ENCODE results near the gene MED20. TPM values are rescaled to one million over a fixed set of nuclear protein-coding genes. Genes with fewer than 3 reads are reported as not detected.

Gene MED20
- total RNA-seq, 1 donor from 2014 or later, result 18.1 TPM

DNA sequence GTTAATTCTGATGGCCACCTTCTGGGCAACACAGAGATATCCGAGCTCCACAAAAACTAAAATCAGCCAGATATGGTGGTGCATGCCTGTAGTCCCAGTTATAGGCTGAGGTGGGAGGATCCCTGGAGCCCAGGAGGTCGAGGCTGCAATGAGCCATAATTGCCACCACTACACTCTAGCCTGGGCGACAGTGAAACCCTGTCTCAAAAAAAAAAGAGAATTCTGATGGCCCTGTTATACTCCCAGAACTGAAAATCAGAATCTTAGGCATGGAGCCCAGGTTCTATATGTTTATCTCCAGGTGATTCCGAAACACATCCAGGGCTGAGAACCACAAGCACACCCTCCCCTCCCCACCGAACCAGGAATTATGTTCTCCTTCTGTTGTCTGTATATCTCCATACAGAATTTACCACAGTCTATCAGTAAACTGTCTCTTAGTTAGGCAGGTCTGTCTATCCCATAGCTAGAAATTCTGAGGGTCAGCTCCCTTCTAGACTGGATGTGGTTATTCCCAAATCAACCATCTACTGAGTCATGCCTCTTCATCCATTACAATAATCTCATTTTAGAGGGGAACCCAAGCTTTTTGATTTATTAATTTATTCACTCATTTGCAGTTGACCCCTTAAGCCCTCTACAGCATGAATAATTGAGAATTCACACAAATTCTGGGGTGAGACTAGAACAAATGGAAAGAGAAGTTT lies 45.4 kb upstream of the MED20 start:
- peaks cover 20% of the 10 kb centered on the region for H3K4me1 ChIP-seq
- no peak overlapping the region for H3K27ac ChIP-seq (replicated peaks)
- no peaks in the 10 kb centered on the region for H3K27me3 ChIP-seq (ENCODE audit: low read depth)
- H3K9me3 ChIP-seq (replicated peaks), result no peaks in the 10 kb centered on the region
- H3K36me3 ChIP-seq, result no peaks in the 10 kb centered on the region
- DNase-seq, result no peak
- TF ChIP-seq, protein P1, sequence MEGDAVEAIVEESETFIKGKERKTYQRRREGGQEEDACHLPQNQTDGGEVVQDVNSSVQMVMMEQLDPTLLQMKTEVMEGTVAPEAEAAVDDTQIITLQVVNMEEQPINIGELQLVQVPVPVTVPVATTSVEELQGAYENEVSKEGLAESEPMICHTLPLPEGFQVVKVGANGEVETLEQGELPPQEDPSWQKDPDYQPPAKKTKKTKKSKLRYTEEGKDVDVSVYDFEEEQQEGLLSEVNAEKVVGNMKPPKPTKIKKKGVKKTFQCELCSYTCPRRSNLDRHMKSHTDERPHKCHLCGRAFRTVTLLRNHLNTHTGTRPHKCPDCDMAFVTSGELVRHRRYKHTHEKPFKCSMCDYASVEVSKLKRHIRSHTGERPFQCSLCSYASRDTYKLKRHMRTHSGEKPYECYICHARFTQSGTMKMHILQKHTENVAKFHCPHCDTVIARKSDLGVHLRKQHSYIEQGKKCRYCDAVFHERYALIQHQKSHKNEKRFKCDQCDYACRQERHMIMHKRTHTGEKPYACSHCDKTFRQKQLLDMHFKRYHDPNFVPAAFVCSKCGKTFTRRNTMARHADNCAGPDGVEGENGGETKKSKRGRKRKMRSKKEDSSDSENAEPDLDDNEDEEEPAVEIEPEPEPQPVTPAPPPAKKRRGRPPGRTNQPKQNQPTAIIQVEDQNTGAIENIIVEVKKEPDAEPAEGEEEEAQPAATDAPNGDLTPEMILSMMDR (IDR thresholded peaks at IDR 0.05; ENCODE audit: borderline replicate concordance), result no peak
- intact Hi-C loops (cut with micrococcal nuclease), result no loop called here
- H3K4me3 ChIP-seq, result no peak overlapping the region

DNA sequence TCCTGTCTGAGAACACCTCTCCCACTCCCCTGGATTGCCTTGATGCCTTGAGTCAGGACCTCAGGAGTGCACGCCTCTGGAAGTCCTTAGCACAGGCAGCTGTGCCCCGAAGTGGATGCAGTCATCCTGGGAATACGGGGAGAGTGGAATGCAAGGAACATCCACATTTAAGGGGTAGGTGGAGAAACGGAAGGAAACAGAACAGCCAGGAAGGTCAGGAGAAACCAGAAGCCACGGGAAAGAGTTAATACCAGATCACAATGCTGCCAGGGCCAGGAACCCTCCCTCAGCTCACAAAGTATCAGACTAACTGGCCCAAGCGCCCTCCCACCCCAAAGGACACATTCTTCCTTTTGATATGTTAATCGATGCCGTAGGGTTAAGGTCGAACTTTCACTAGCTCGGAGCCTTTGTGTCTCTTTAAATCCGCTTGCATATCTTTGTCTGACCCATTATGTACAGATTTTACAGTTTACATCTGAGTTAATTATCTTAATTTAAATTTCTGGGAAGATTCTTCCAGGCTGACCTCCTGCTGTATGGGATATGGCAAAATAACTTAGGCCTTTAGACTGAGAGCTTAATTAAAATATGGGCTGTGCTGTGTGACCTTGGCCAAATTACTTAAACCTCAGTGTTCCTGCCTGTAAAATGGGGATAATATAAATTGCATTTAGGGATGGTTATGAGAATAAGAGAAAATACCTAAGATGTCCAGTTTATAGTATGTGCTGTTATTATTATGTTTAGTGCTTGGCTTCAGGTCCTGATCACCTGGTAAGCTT lies 44.7 kb upstream of the MED20 start:
- intact Hi-C loops (cut with micrococcal nuclease), result no loop called here
- no peak overlapping the region for H3K27ac ChIP-seq (replicated peaks)
- no peaks in the 10 kb centered on the region for H3K36me3 ChIP-seq
- H3K4me1 ChIP-seq, result peaks cover 14% of the 10 kb centered on the region
- no peaks in the 10 kb centered on the region for H3K27me3 ChIP-seq (ENCODE audit: low read depth)
- H3K4me3 ChIP-seq, result no peak overlapping the region
- TF ChIP-seq, protein P1 (IDR thresholded peaks at IDR 0.05; ENCODE audit: borderline replicate concordance), result no peak
- DNase-seq, result no peak
- H3K9me3 ChIP-seq (replicated peaks), result no peaks in the 10 kb centered on the region

DNA sequence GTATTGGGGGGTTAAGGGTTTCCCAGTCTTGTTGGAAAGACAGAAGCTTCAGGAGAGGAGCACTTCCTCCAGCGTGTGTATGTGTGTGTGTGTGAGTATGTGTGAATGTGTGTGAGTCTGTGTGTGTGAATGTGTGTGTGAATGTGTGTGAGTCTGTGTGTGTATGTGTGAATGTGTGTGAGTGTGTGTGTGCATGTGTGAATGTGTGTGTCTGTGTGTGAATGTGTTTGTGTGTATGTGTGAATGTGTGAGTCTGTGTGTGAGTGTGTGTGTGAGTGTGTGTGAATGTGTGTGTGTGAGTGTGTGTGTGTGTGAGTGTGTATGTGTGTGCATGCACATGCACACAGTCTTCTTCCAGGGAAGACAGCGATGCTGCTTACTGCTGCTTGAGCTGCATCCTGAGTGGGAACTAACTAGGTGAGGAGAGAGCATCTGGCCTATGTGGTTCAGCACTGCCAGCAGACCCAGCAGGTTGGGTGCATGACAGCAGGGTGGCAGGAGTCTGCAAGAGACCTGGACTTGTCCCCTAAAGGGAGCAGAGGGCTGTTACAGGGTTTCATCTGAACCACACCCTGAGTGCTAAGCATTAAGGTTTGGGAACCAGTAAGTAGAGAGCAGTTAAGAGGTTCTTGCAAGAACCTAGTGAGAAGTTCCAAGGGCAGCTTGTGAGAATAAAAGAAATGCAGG lies 43.4 kb upstream of the MED20 start:
- H3K36me3 ChIP-seq, result no peaks in the 10 kb centered on the region
- no peaks in the 10 kb centered on the region for H3K9me3 ChIP-seq (replicated peaks)
- TF ChIP-seq, protein P1 (IDR thresholded peaks at IDR 0.05; ENCODE audit: borderline replicate concordance), result no peak
- no peak for DNase-seq
- H3K27ac ChIP-seq (replicated peaks), result no peak overlapping the region
- H3K4me3 ChIP-seq, result no peak overlapping the region
- intact Hi-C loops (cut with micrococcal nuclease), result no loop called here
- peaks cover 5% of the 10 kb centered on the region for H3K4me1 ChIP-seq
- H3K27me3 ChIP-seq (ENCODE audit: low read depth), result no peaks in the 10 kb centered on the region

DNA sequence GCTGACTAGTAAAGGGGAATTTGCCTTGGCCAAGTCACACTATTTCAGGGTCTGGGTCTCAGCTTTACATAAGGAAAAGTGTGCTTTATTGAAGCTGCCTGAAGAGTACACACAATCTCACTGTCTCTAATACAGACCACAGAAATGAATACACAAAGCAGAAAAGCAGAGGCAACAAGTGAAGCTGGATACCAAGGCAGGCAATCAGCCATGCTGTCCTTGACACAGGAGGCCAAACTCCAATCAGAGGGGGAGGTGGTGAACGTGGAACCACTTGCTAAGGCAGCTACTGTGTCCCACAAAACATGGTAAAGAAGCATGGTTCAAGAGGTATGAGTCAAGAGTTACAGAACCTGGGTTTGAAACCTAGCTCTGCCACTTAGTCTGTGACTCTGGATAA lies 42.4 kb upstream of the MED20 start:
- H3K4me1 ChIP-seq, result peaks cover 5% of the 10 kb centered on the region
- TF ChIP-seq, protein P1 (IDR thresholded peaks at IDR 0.05; ENCODE audit: borderline replicate concordance), result no peak
- DNase-seq, result no peak
- H3K36me3 ChIP-seq, result no peaks in the 10 kb centered on the region
- intact Hi-C loops (cut with micrococcal nuclease), result no loop called here
- no peak overlapping the region for H3K27ac ChIP-seq (replicated peaks)
- H3K27me3 ChIP-seq (ENCODE audit: low read depth), result no peaks in the 10 kb centered on the region
- no peaks in the 10 kb centered on the region for H3K9me3 ChIP-seq (replicated peaks)
- no peak overlapping the region for H3K4me3 ChIP-seq

DNA sequence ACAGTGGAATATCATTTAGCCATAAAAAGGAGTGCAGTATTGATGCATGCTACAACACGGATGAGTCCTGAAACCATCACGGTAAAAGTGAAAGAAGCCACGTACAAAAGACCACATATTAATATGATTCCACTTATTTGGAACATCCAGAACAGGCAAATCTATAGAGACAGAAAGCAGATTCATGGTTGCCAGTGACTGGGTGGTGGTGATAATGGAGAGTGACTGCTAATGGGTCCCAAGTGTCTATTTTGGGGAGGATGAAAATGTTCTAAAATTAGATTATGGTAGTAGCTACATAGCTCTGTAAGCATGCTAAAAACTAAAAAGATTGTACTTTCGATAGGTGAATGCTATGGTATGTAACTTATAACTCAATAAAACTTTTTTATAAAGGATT lies 39.1 kb upstream of the MED20 start:
- no peaks in the 10 kb centered on the region for H3K36me3 ChIP-seq
- no peaks in the 10 kb centered on the region for H3K27me3 ChIP-seq (ENCODE audit: low read depth)
- no peak for DNase-seq
- no peaks in the 10 kb centered on the region for H3K4me1 ChIP-seq
- H3K4me3 ChIP-seq, result no peak overlapping the region
- intact Hi-C loops (cut with micrococcal nuclease), result no loop called here
- no peaks in the 10 kb centered on the region for H3K9me3 ChIP-seq (replicated peaks)
- H3K27ac ChIP-seq (replicated peaks), result no peak overlapping the region
- TF ChIP-seq, protein P1 (IDR thresholded peaks at IDR 0.05; ENCODE audit: borderline replicate concordance), result no peak
